GM15510 (cell line): ENCODE data around the gene PTPRG.

Source experiments
- POLR2A ChIP-seq: IDR thresholded peaks from 3 replicates; pipeline ENCODE4 v1.6.1; 2011; ENCODE audit warnings: borderline replicate concordance; ENCODE audit not compliant: insufficient read length; ENCODE audit errors: extremely low read depth

The PTPRG gene

DNA sequence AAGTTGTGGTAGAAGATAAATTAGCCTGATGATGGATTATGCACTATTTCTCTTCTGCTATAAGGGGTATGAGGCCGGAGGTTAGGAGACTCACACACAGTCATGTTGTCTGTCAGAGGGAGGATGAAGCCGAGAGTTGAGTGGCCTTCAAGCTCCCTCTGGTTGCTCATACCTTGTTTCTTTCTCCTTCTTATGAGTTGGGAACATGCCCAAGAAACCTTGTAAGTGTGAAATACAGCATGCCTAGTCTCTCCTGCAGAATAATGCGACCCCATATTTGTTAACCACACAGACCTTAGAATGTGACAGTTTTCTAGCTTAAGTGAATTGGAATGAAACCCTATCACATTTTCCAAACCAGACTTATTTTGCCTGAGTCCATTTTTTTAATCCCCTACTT is 366.7 kb downstream of the PTPRG start:
- TF ChIP-seq POLR2A: no peak

DNA sequence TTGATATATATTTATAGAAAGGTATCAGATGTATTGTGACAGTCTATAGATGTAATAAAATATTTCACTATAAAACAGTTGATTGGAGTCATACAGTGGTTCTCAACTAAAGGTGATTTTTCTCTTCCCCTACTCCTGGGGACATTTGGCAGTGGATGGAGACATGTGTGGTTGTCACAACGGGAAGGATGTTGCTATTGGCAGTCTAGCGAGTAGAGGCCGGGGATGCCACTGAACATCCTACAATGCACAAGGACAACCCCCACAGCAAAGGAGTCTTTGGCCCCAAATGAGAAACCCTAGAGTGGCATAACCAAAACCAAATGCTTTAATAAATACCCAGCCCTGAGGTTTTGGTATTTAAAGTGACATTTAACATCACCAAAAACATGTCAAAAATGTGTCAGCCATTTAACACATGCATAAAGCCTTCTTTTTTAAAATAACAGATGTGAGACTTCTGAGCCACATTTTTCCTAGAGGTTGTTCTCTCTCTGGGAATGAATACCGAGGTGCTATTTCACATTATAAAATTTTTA is 367.5 kb downstream of the PTPRG start:
- TF ChIP-seq POLR2A: no peak

DNA sequence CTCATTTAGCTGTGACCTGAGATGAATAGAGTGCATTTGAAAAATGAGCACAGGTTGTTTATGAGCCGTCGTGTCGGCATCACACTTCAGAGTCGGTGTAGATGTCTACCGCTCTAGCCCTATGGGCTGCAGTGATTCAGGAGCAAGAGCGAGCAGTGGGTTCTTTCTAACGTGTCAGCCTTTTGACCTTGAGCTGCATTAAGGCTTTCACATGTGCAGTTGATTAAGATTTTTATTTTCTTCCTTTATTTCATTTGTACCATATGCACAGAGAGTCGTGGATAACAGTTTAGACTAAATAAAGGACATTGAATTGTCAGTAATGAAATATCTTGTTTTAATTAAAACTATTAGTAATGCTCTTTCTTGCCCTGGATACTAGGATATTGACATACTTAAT is 368.2 kb downstream of the PTPRG start:
- TF ChIP-seq POLR2A: no peak

GRCh38 chr3:61932499-61932898 is 371.1 kb downstream of the PTPRG start:
- no peak for TF ChIP-seq POLR2A

- TF ChIP-seq POLR2A: no peak
Observed at GRCh38 chr3:61933798-61934504, 372.6 kb downstream of the PTPRG start.

GRCh38 chr3:61934505-61934871 is 373.1 kb downstream of the PTPRG start:
- TF ChIP-seq POLR2A: no peak

DNA sequence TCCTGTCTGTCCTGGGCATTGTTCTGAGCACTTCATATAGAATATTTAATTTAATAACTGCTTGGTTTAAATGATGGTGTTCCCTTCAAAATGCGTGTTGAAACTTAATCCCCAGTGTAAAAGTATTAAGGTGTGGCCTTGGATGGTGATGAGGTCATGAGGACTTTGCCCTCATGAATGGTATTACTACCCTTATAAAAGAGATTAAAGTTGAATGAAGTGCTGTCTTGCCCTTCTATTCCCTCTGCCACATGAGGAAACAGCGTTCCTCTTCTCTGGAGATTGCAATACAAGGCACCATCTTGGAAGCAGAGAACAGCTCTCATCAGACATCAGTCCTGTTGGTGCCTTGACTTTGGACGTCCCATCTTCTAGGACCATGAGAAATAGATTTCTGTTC is 374.4 kb downstream of the PTPRG start:
- no peak for TF ChIP-seq POLR2A

- TF ChIP-seq POLR2A: no peak
Observed at GRCh38 chr3:61936344-61936937, 375.1 kb downstream of the PTPRG start.

GRCh38 chr3:61937477-61937876 is 376.1 kb downstream of the PTPRG start:
- no peak for TF ChIP-seq POLR2A

DNA sequence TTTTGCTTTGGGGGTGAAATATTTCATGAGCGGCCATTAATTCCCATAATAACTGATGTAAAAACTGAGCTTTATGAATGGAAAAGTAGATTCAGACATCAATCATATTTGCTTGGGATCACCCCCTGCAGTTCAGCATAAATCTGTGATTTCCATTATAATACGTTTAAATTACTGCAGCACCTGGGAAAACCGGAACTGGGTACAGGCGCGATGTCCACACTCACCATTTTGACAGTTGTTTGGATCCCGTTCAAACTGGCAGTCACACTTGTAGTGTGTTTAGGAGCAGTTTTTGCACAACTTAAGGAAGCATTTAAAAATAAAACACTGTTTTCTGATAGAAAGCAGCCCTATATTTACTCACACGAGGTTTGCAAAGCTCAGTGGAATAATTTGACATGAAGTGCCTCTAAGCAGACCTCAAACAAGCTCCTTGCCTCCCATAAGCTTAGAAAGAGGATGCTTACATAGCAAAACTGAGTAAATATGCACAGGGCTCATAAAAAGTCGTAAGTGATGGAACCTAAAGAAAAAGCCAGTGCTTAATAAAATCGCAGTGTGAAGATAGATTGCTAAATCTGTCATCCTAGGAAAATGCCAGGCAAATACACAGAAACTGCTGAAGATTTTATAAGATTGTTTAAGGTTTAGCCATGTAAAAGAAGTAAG is 377.6 kb downstream of the PTPRG start:
- no peak for TF ChIP-seq POLR2A

DNA sequence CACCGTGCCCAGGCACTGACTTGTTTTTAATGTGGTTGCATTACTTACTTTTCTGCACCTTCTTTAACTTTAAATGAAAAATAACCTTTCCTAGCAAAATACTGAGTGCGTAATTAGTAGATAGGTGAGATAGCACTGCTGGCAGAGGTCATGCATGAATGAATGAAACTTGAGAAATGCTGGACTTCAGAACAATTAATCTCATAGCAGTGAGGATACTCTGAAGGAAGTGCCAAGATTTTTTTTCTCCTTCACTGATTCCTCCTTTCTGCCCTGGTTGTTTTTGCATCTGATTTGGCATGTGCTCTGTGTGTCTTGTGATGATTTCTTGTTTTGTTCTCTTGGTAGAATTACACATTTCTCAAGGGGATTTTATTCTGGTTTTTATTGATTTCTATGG is 378.9 kb downstream of the PTPRG start:
- no peak for TF ChIP-seq POLR2A

DNA sequence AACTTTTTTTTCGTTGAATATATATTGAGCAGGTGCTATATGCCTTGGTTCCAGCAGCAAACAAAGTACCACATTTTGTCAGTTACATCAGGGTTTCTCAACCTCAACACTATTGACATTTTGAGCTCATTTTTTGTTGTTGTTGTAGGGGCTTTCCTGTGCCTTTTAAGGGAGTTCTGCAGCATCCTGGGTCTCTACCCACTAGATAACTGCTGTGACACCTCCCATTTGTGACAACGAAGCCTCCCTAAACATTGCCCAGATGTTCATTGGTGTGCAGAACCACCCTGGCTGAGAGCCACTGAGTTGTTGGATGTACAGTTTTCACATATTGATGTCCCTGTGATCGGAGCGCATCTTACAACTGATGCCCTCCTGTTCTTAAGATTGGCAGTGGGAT is 382.6 kb downstream of the PTPRG start:
- no peak for TF ChIP-seq POLR2A

GRCh38 chr3:61944726-61945125 is 383.4 kb downstream of the PTPRG start:
- TF ChIP-seq POLR2A: no peak

GRCh38 chr3:61945657-61946056 is 384.3 kb downstream of the PTPRG start:
- TF ChIP-seq POLR2A: no peak

- TF ChIP-seq POLR2A: no peak
Observed at GRCh38 chr3:61946570-61947324, 385.4 kb downstream of the PTPRG start.
